ENCODE data around the gene SYNGR3.

SYNGR3 gene

GRCh38 chr16:1944612-1945199 lies 45.1 kb upstream of the SYNGR3 start:
- Histone ChIP-seq H3K4me3 (ENCODE audit: insufficient read length, low read depth) (no peak overlapping the region), H3K36me3 (ENCODE audit: insufficient read depth, insufficient read length, low read length) (peaks cover 13% of the 10 kb centered on the region), H3K9me3 (ENCODE audit: insufficient read depth, low read length) (no peaks in the 10 kb centered on the region), H3K4me1 (ENCODE audit: insufficient read depth, insufficient read length) (peaks cover 28% of the 10 kb centered on the region), H3K27me3 (ENCODE audit: insufficient read depth, insufficient read length) (no peaks in the 10 kb centered on the region), H3K9ac (ENCODE audit: insufficient read length, low read depth) (no peak overlapping the region)
- DNase-seq (ENCODE audit: low read depth, low spot score): no peak
- TF ChIP-seq SUZ12 (IDR thresholded peaks at IDR 0.05; ENCODE audit: extremely low read depth, insufficient read depth, insufficient read length) (no peak), ZNF274 (IDR thresholded peaks at IDR 0.05; ENCODE audit: low read depth, low read length) (no peak), YY1 (IDR thresholded peaks at IDR 0.05; ENCODE audit: insufficient read depth, insufficient read length) (no peak)

DNA sequence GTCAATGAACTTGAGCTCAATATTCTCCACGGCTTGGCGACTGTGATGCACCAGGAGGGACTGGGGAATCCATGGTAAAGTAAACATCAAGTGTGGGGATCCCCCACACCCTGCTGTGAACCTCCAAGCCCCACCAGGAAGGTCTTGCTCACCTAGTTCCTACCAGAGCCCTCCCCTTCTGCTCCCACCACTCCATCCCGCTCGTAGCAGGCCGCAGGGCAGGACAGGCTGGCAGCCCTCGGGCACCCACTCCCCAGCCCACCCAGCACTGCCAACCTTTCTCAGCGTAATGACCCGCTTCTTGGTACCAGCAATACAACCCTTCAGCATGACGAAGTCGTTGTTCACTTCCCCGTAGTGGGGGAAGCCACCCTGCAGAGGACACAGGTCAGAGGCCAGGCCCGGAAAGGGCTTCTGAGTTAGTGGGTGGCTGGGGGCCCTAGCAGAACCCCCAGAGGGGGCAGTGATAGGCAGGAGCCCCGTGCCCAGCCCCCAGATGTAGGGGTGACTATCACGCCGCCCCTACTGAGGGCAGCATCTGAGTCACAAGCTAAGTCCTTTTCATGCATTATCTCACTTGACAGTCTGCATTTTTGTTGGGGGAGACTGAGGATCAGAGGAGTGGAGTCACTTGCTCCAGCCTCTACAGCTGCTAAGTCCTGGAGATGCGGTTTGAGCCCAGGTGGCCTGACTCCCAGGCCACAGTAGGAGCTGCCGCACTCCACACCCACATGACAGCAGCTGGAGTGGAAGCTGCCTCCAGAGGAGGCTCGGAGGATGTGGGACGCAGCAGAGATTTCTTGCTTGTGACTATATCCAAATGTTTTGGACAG lies 44.0 kb upstream of the SYNGR3 start:
- H3K4me3 ChIP-seq (ENCODE audit: insufficient read length, low read depth): no peak overlapping the region
- TF ChIP-seq ZNF274 (IDR thresholded peaks at IDR 0.05; ENCODE audit: low read depth, low read length) (no peak), SUZ12 (IDR thresholded peaks at IDR 0.05; ENCODE audit: extremely low read depth, insufficient read depth, insufficient read length) (no peak), YY1 (IDR thresholded peaks at IDR 0.05; ENCODE audit: insufficient read depth, insufficient read length) (no peak)
- peaks cover 3% of the 10 kb centered on the region for H3K36me3 ChIP-seq (ENCODE audit: insufficient read depth, insufficient read length, low read length)
- no peak for DNase-seq (ENCODE audit: low read depth, low spot score)
- no peaks in the 10 kb centered on the region for H3K27me3 ChIP-seq (ENCODE audit: insufficient read depth, insufficient read length)
- no peaks in the 10 kb centered on the region for H3K9me3 ChIP-seq (ENCODE audit: insufficient read depth, low read length)
- H3K4me1 ChIP-seq (ENCODE audit: insufficient read depth, insufficient read length): peaks cover 26% of the 10 kb centered on the region
- H3K9ac ChIP-seq (ENCODE audit: insufficient read length, low read depth): no peak overlapping the region

- no peak for DNase-seq (ENCODE audit: low read depth, low spot score)
- peaks cover 19% of the 10 kb centered on the region for H3K4me1 ChIP-seq (ENCODE audit: insufficient read depth, insufficient read length)
- H3K4me3 ChIP-seq (ENCODE audit: insufficient read length, low read depth): no peak overlapping the region
- no peak overlapping the region for H3K9ac ChIP-seq (ENCODE audit: insufficient read length, low read depth)
- no peak for TF ChIP-seq YY1 (IDR thresholded peaks at IDR 0.05; ENCODE audit: insufficient read depth, insufficient read length)
- TF ChIP-seq ZNF274 (IDR thresholded peaks at IDR 0.05; ENCODE audit: low read depth, low read length): no peak
- no peak for TF ChIP-seq SUZ12 (IDR thresholded peaks at IDR 0.05; ENCODE audit: extremely low read depth, insufficient read depth, insufficient read length)
- H3K9me3 ChIP-seq (ENCODE audit: insufficient read depth, low read length): no peaks in the 10 kb centered on the region
- no peaks in the 10 kb centered on the region for H3K27me3 ChIP-seq (ENCODE audit: insufficient read depth, insufficient read length)
- no peaks in the 10 kb centered on the region for H3K36me3 ChIP-seq (ENCODE audit: insufficient read depth, insufficient read length, low read length)
Measured at GRCh38 chr16:1946495-1947368, 43.0 kb upstream of the SYNGR3 start.

DNA sequence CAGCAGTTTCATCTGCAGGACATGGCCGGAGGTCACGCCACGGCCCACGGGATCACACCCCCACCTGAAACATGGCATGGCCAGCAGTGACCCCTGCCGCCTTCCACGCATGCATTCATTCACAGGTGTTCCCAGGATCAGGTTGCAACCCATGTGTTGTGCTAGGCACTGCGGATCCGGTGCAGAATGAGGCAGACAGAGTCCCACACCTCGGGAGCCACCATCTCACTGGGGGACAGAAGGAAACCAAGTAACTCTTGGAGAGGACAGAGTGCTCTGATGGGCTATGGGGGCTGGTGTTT lies 42.5 kb upstream of the SYNGR3 start:
- Histone ChIP-seq H3K4me3 (ENCODE audit: insufficient read length, low read depth) (no peak overlapping the region), H3K9me3 (ENCODE audit: insufficient read depth, low read length) (no peaks in the 10 kb centered on the region), H3K36me3 (ENCODE audit: insufficient read depth, insufficient read length, low read length) (no peaks in the 10 kb centered on the region), H3K27me3 (ENCODE audit: insufficient read depth, insufficient read length) (no peaks in the 10 kb centered on the region), H3K9ac (ENCODE audit: insufficient read length, low read depth) (no peak overlapping the region), H3K4me1 (ENCODE audit: insufficient read depth, insufficient read length) (peaks cover 13% of the 10 kb centered on the region)
- DNase-seq (ENCODE audit: low read depth, low spot score): no peak
- TF ChIP-seq SUZ12 (IDR thresholded peaks at IDR 0.05; ENCODE audit: extremely low read depth, insufficient read depth, insufficient read length) (no peak), ZNF274 (IDR thresholded peaks at IDR 0.05; ENCODE audit: low read depth, low read length) (no peak), YY1 (IDR thresholded peaks at IDR 0.05; ENCODE audit: insufficient read depth, insufficient read length) (no peak)

GRCh38 chr16:1949507-1949906 lies 40.3 kb upstream of the SYNGR3 start:
- Histone ChIP-seq H3K9ac (ENCODE audit: insufficient read length, low read depth) (no peak overlapping the region), H3K4me1 (ENCODE audit: insufficient read depth, insufficient read length) (peaks cover 15% of the 10 kb centered on the region), H3K36me3 (ENCODE audit: insufficient read depth, insufficient read length, low read length) (no peaks in the 10 kb centered on the region), H3K4me3 (ENCODE audit: insufficient read length, low read depth) (no peak overlapping the region), H3K9me3 (ENCODE audit: insufficient read depth, low read length) (no peaks in the 10 kb centered on the region), H3K27me3 (ENCODE audit: insufficient read depth, insufficient read length) (no peaks in the 10 kb centered on the region)
- no peak for DNase-seq (ENCODE audit: low read depth, low spot score)
- TF ChIP-seq YY1 (IDR thresholded peaks at IDR 0.05; ENCODE audit: insufficient read depth, insufficient read length): no peak
- no peak for TF ChIP-seq SUZ12 (IDR thresholded peaks at IDR 0.05; ENCODE audit: extremely low read depth, insufficient read depth, insufficient read length)
- no peak for TF ChIP-seq ZNF274 (IDR thresholded peaks at IDR 0.05; ENCODE audit: low read depth, low read length)

DNA sequence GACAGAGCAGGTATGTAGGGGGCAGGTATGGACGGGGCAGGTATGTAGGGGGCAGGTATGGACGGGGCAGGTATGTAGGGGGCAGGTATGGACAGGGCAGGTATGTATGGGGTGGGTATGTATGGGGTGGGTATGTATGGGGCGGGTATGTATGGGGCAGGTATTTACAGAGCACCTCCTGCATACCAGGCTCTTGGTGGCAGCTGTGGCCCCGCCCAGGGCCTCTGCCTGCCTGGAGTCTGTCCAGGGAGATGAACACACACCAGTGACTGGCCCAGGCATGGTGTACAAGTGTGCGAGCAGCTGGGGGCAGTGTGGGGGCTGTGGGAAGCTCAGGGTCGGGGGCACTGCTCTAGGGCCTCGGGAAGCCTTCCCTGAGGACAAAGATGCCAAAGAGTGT lies 39.7 kb upstream of the SYNGR3 start:
- peaks cover 18% of the 10 kb centered on the region for H3K4me1 ChIP-seq (ENCODE audit: insufficient read depth, insufficient read length)
- DNase-seq (ENCODE audit: low read depth, low spot score): no peak
- H3K9ac ChIP-seq (ENCODE audit: insufficient read length, low read depth): no peak overlapping the region
- no peaks in the 10 kb centered on the region for H3K9me3 ChIP-seq (ENCODE audit: insufficient read depth, low read length)
- no peak overlapping the region for H3K4me3 ChIP-seq (ENCODE audit: insufficient read length, low read depth)
- H3K36me3 ChIP-seq (ENCODE audit: insufficient read depth, insufficient read length, low read length): no peaks in the 10 kb centered on the region
- TF ChIP-seq ZNF274 (IDR thresholded peaks at IDR 0.05; ENCODE audit: low read depth, low read length) (no peak), YY1 (IDR thresholded peaks at IDR 0.05; ENCODE audit: insufficient read depth, insufficient read length) (no peak), SUZ12 (IDR thresholded peaks at IDR 0.05; ENCODE audit: extremely low read depth, insufficient read depth, insufficient read length) (no peak)
- H3K27me3 ChIP-seq (ENCODE audit: insufficient read depth, insufficient read length): no peaks in the 10 kb centered on the region

- H3K27me3 ChIP-seq (ENCODE audit: insufficient read depth, insufficient read length): no peaks in the 10 kb centered on the region
- no peak for DNase-seq (ENCODE audit: low read depth, low spot score)
- no peaks in the 10 kb centered on the region for H3K9me3 ChIP-seq (ENCODE audit: insufficient read depth, low read length)
- no peak overlapping the region for H3K9ac ChIP-seq (ENCODE audit: insufficient read length, low read depth)
- TF ChIP-seq ZNF274 (IDR thresholded peaks at IDR 0.05; ENCODE audit: low read depth, low read length): no peak
- TF ChIP-seq SUZ12 (IDR thresholded peaks at IDR 0.05; ENCODE audit: extremely low read depth, insufficient read depth, insufficient read length): no peak
- TF ChIP-seq YY1 (IDR thresholded peaks at IDR 0.05; ENCODE audit: insufficient read depth, insufficient read length): no peak
- no peaks in the 10 kb centered on the region for H3K36me3 ChIP-seq (ENCODE audit: insufficient read depth, insufficient read length, low read length)
- H3K4me3 ChIP-seq (ENCODE audit: insufficient read length, low read depth): no peak overlapping the region
- H3K4me1 ChIP-seq (ENCODE audit: insufficient read depth, insufficient read length): peaks cover 16% of the 10 kb centered on the region
Measured at GRCh38 chr16:1950559-1950958, 39.2 kb upstream of the SYNGR3 start.

All from NT2/D1 (cell line).